ENCODE measurements around the gene GTPBP3. TPM values are rescaled to one million over a fixed set of nuclear protein-coding genes. Genes with fewer than 3 reads are reported as not detected.

The GTPBP3 gene
- total and polyA plus RNA-seq, 2 of the 13 experiments (the other 11 are each of a cell fraction or from before 2014, with no cell fraction given): 17.5 to 30.0 TPM

DNA sequence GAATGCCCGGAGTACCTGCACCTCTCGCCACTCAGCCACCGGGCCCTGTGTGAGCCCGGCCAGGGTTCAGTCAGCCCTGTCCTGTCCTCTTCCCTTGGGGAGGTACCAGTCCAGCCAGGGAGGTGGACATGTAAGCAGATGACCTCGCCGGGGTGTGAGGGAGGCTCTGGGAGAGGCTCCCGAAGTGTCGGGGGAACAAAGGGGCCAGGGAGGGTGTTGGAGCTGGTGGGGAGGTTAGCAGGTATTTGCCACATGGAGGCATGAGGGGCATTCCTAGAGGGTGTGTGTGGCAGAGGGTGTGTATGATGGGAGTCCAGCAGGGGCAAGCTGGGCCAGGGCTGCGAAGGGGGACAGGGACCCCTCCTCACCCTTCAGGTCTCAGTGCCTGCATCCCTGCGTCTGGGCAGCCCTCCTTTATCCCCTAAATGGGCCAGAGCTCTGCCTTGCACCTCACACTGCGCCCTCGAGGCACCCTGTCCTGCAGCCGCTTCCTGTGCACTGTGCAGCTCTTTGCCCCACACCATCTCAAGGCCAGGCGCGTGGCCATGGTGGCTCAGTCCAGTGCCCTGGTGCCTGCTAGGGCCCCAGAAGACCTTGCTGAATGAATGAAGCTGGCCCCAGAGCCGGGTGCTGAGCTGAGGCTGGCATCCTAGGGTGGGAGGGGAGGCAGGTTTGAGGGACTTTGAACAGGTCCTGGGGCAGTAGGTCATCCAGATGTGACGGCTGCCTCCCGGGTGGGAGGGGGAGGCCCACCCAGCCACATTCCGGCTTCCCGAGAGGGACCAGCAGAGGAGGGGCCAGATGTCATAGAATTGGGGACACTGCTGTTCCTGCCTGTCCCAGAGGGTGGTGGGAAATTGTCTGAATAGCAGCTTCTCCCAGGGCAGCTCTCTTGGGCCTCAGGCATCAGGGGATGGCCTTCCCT is 24.9 kb upstream of the GTPBP3 start (continued):
- no peak for TF ChIP-seq TCF12 (IDR thresholded peaks at IDR 0.05)
- TF ChIP-seq TCF12 (CRISPR knock-in tag; IDR thresholded peaks at IDR 0.05): no peak
- no peak for TF ChIP-seq JDP2 (CRISPR knock-in tag; IDR thresholded peaks at IDR 0.05; ENCODE audit: borderline replicate concordance)
- no peak for TF ChIP-seq ZSCAN31 (CRISPR knock-in tag; IDR thresholded peaks at IDR 0.05; ENCODE audit: low read depth)
- TF ChIP-seq, protein P1, sequence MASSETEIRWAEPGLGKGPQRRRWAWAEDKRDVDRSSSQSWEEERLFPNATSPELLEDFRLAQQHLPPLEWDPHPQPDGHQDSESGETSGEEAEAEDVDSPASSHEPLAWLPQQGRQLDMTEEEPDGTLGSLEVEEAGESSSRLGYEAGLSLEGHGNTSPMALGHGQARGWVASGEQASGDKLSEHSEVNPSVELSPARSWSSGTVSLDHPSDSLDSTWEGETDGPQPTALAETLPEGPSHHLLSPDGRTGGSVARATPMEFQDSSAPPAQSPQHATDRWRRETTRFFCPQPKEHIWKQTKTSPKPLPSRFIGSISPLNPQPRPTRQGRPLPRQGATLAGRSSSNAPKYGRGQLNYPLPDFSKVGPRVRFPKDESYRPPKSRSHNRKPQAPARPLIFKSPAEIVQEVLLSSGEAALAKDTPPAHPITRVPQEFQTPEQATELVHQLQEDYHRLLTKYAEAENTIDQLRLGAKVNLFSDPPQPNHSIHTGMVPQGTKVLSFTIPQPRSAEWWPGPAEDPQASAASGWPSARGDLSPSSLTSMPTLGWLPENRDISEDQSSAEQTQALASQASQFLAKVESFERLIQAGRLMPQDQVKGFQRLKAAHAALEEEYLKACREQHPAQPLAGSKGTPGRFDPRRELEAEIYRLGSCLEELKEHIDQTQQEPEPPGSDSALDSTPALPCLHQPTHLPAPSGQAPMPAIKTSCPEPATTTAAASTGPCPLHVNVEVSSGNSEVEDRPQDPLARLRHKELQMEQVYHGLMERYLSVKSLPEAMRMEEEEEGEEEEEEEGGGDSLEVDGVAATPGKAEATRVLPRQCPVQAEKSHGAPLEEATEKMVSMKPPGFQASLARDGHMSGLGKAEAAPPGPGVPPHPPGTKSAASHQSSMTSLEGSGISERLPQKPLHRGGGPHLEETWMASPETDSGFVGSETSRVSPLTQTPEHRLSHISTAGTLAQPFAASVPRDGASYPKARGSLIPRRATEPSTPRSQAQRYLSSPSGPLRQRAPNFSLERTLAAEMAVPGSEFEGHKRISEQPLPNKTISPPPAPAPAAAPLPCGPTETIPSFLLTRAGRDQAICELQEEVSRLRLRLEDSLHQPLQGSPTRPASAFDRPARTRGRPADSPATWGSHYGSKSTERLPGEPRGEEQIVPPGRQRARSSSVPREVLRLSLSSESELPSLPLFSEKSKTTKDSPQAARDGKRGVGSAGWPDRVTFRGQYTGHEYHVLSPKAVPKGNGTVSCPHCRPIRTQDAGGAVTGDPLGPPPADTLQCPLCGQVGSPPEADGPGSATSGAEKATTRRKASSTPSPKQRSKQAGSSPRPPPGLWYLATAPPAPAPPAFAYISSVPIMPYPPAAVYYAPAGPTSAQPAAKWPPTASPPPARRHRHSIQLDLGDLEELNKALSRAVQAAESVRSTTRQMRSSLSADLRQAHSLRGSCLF (CRISPR knock-in tag; IDR thresholded peaks at IDR 0.05; ENCODE audit: borderline replicate concordance): no peak
- no peak for TF ChIP-seq ZNF747 (CRISPR knock-in tag; IDR thresholded peaks at IDR 0.05; ENCODE audit: borderline replicate concordance)
- TF ChIP-seq ZNF382 (CRISPR knock-in tag; IDR thresholded peaks at IDR 0.05; ENCODE audit: borderline replicate concordance): no peak
- no peak for TF ChIP-seq ZNF672 (CRISPR knock-in tag; IDR thresholded peaks at IDR 0.05)
- no peak for TF ChIP-seq ZNF776 (CRISPR knock-in tag; IDR thresholded peaks at IDR 0.05)
- no peak for TF ChIP-seq ZNF619 (CRISPR knock-in tag; IDR thresholded peaks at IDR 0.05)
- TF ChIP-seq NCOA5 (CRISPR knock-in tag; IDR thresholded peaks at IDR 0.05): no peak
- no peak for TF ChIP-seq TOE1 (CRISPR knock-in tag; IDR thresholded peaks at IDR 0.05)
- no peak for TF ChIP-seq MEIS1 (CRISPR knock-in tag; IDR thresholded peaks at IDR 0.05; ENCODE audit: borderline replicate concordance)
- TF ChIP-seq KLF11 (CRISPR knock-in tag; IDR thresholded peaks at IDR 0.05): no peak
- no peak for TF ChIP-seq FOXK1 (CRISPR knock-in tag; IDR thresholded peaks at IDR 0.05; ENCODE audit: borderline replicate concordance, low read depth)
- TF ChIP-seq ZNF83 (CRISPR knock-in tag; IDR thresholded peaks at IDR 0.05; ENCODE audit: borderline replicate concordance): no peak
- no peak for TF ChIP-seq ZNF30 (CRISPR knock-in tag; IDR thresholded peaks at IDR 0.05)
- TF ChIP-seq, protein P2, sequence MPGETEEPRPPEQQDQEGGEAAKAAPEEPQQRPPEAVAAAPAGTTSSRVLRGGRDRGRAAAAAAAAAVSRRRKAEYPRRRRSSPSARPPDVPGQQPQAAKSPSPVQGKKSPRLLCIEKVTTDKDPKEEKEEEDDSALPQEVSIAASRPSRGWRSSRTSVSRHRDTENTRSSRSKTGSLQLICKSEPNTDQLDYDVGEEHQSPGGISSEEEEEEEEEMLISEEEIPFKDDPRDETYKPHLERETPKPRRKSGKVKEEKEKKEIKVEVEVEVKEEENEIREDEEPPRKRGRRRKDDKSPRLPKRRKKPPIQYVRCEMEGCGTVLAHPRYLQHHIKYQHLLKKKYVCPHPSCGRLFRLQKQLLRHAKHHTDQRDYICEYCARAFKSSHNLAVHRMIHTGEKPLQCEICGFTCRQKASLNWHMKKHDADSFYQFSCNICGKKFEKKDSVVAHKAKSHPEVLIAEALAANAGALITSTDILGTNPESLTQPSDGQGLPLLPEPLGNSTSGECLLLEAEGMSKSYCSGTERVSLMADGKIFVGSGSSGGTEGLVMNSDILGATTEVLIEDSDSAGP (CRISPR knock-in tag; IDR thresholded peaks at IDR 0.05; ENCODE audit: borderline replicate concordance): 0 out of 2 replicates have a peak, but pooled peaks have one; percentile 34
- no peak for TF ChIP-seq BORCS8-MEF2B (CRISPR knock-in tag; IDR thresholded peaks at IDR 0.05)
- no peak for TF ChIP-seq FOXA3 (CRISPR knock-in tag; IDR thresholded peaks at IDR 0.05)
- no peak for TF ChIP-seq ZNF232 (CRISPR knock-in tag; IDR thresholded peaks at IDR 0.05; ENCODE audit: borderline replicate concordance)
- TF ChIP-seq, protein P3, sequence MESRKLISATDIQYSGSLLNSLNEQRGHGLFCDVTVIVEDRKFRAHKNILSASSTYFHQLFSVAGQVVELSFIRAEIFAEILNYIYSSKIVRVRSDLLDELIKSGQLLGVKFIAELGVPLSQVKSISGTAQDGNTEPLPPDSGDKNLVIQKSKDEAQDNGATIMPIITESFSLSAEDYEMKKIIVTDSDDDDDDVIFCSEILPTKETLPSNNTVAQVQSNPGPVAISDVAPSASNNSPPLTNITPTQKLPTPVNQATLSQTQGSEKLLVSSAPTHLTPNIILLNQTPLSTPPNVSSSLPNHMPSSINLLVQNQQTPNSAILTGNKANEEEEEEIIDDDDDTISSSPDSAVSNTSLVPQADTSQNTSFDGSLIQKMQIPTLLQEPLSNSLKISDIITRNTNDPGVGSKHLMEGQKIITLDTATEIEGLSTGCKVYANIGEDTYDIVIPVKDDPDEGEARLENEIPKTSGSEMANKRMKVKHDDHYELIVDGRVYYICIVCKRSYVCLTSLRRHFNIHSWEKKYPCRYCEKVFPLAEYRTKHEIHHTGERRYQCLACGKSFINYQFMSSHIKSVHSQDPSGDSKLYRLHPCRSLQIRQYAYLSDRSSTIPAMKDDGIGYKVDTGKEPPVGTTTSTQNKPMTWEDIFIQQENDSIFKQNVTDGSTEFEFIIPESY (CRISPR knock-in tag; IDR thresholded peaks at IDR 0.05): peak; percentile 73
